Upper lobe of left lung (tissue), 6 donors: Measurements from ENCODE around the gene ANKS3. TPM values are rescaled to one million over a fixed set of nuclear protein-coding genes. Genes with fewer than 3 reads are reported as not detected.

Source experiments
- ATAC-seq, 2 donors: fragments of 200-7000 bp; cut with Tn5 transposase; one replicate each; pipeline ENCODE4 v1.9.1; 2022; ENCODE audit warnings: mild to moderate bottlenecking in 2 of 2, moderate library complexity in 2 of 2; ENCODE audit not compliant: low FRiP score in 2 of 2
- DNase-seq, 2 donors: peaks; one replicate each; pipeline ENCODE4 v3.0.0-alpha.2; 2019 to 2020
- H3K27ac ChIP-seq, 4 donors: fragments of 200-600 bp; sonication (generic); one replicate each; pipeline ENCODE4 v1.5.1; 2016 to 2019
- H3K27me3 ChIP-seq, 4 donors: fragments of 200-600 bp; sonication (generic); one replicate each; pipeline ENCODE4 v1.5.1; 2017 to 2019
- H3K36me3 ChIP-seq, 4 donors: fragments of 200-600 bp; sonication (generic); one replicate each; pipeline ENCODE4 v1.5.1; 2016 to 2019
- H3K4me1 ChIP-seq, 4 donors: fragments of 200-600 bp; sonication (generic); one replicate each; pipeline ENCODE4 v1.5.1; 2018 to 2019
- H3K4me3 ChIP-seq, 4 donors: fragments of 200-600 bp; sonication (generic); one replicate each; pipeline ENCODE4 v1.5.1; 2017 to 2019; ENCODE audit warnings: mild to moderate bottlenecking in 2 of 4, moderate library complexity in 1 of 4
- H3K9me3 ChIP-seq, 4 donors: fragments of 200-600 bp; sonication (generic); one replicate each; pipeline ENCODE4 v1.5.1; 2018 to 2019
- CTCF ChIP-seq, 6 experiments: fragments of 450-650 bp in 4 of 6; fragments of 200-600 bp in 2 of 6; sonication (generic) in 2 of 6; IDR thresholded peaks; one replicate each; pipeline ENCODE4 v1.5.1; 2016 to 2019; ENCODE audit warnings: antibody characterized with exemption in 6 of 6
- EP300 ChIP-seq, 4 donors: sonication (generic); formaldehyde crosslinking; IDR thresholded peaks; one replicate each; pipeline ENCODE4 v1.5.1; 2017; ENCODE audit warnings: antibody characterized with exemption in 4 of 4, control low read depth in 2 of 4
- POLR2A ChIP-seq, 4 donors: fragments of 450-650 bp; IDR thresholded peaks; one replicate each; pipeline ENCODE4 v1.5.1; 2016 to 2017; ENCODE audit warnings: antibody characterized with exemption in 4 of 4, mild to moderate bottlenecking in 2 of 4
- POLR2AphosphoS5 ChIP-seq, 2 donors: sonication (generic); formaldehyde crosslinking; IDR thresholded peaks; one replicate each; pipeline ENCODE4 v1.5.1; 2017; ENCODE audit warnings: antibody characterized with exemption in 2 of 2
- WGBS, 2 donors: methylation state at CpG; one replicate each; pipeline ENCODE4 v1.1.5; 2017 to 2018; 5-methylcytosine and 5-hydroxymethylcytosine counted together
- total RNA-seq, 6 donors: library from RNA; depleted of rRNA in 4 of 6; stranded (reverse); fragments of >200 nt in 4 of 6; gene quantifications; one replicate each; pipeline versions ENCODE4 v1.1.0 to v1.2.1, GENCODE V29; 2016 to 2021
- donor health status: DM: no; HTN: no; CAD: no; lungs with moderate emphysema.
- donor health status: DM: no; HTN: yes; CAD: no; lungs with severe emphysema.

Gene ANKS3
- total RNA-seq, 6 donors from 2014 or later, result 17.9 to 67.1 (median 20.0) TPM

- 89 to 94% methylated on average over 9 to 14 of the region's 16 CpGs for WGBS, 2 donors
- peaks cover 17 to 46% (median 33%) of the 10 kb centered on the region in 4 donors for H3K36me3 ChIP-seq
- TF ChIP-seq POLR2AphosphoS5 (IDR thresholded peaks at IDR 0.05) (no peak), EP300 (IDR thresholded peaks at IDR 0.05) (no peak), CTCF (IDR thresholded peaks at IDR 0.05) (no peak), POLR2A (IDR thresholded peaks at IDR 0.05) (no peak)
- H3K27me3 ChIP-seq, result no peaks in the 10 kb centered on the region
- no peak overlapping the region for H3K27ac ChIP-seq
- H3K4me1 ChIP-seq, result no peaks in the 10 kb centered on the region
- no peaks in the 10 kb centered on the region for H3K9me3 ChIP-seq
- H3K4me3 ChIP-seq, result no peak overlapping the region
- peak in 1 of 2 donors; percentile 55 for DNase-seq
- no peak for ATAC-seq
Observed at GRCh38 chr16:4748682-4749411, 14.8 kb upstream of the ANKS3 start.

GRCh38 chr16:4747906-4748681 lies 14.0 kb upstream of the ANKS3 start:
- ATAC-seq (no peak), DNase-seq (no peak)
- 79 to 85% methylated on average over 14 of the region's 14 CpGs for WGBS, 2 donors
- Histone ChIP-seq H3K4me1 (peaks cover 0 to 5% (median 3%) of the 10 kb centered on the region in 4 donors), H3K9me3 (no peaks in the 10 kb centered on the region), H3K36me3 (peaks cover 17 to 38% (median 28%) of the 10 kb centered on the region in 4 donors), H3K27ac (no peak overlapping the region), H3K4me3 (no peak overlapping the region), H3K27me3 (no peaks in the 10 kb centered on the region)
- TF ChIP-seq CTCF (IDR thresholded peaks at IDR 0.05) (no peak), POLR2AphosphoS5 (IDR thresholded peaks at IDR 0.05) (no peak), POLR2A (IDR thresholded peaks at IDR 0.05) (no peak), EP300 (IDR thresholded peaks at IDR 0.05) (no peak)

GRCh38 chr16:4746991-4747574 lies 13.0 kb upstream of the ANKS3 start:
- Histone ChIP-seq H3K9me3 (no peaks in the 10 kb centered on the region), H3K36me3 (peaks cover 8 to 28% (median 18%) of the 10 kb centered on the region in 4 donors), H3K27me3 (no peaks in the 10 kb centered on the region), H3K4me3 (no peak overlapping the region), H3K4me1 (peaks cover 0 to 8% (median 6%) of the 10 kb centered on the region in 4 donors), H3K27ac (no peak overlapping the region)
- 69 to 82% methylated on average over 5 to 11 of the region's 15 CpGs for WGBS, 2 donors
- TF ChIP-seq CTCF (IDR thresholded peaks at IDR 0.05) (no peak), EP300 (IDR thresholded peaks at IDR 0.05) (no peak), POLR2A (IDR thresholded peaks at IDR 0.05) (no peak), POLR2AphosphoS5 (IDR thresholded peaks at IDR 0.05) (no peak)
- ATAC-seq (no peak), DNase-seq (peak in 1 of 2 donors; percentile 76)

GRCh38 chr16:4746215-4746614 lies 12.1 kb upstream of the ANKS3 start:
- Histone ChIP-seq H3K27ac (no peak overlapping the region), H3K27me3 (no peaks in the 10 kb centered on the region), H3K36me3 (peaks cover 2 to 19% (median 11%) of the 10 kb centered on the region in 4 donors), H3K9me3 (no peaks in the 10 kb centered on the region), H3K4me3 (no peak overlapping the region), H3K4me1 (peaks cover 0 to 8% (median 6%) of the 10 kb centered on the region in 4 donors)
- TF ChIP-seq POLR2AphosphoS5 (IDR thresholded peaks at IDR 0.05) (no peak), EP300 (IDR thresholded peaks at IDR 0.05) (no peak), CTCF (IDR thresholded peaks at IDR 0.05) (no peak), POLR2A (IDR thresholded peaks at IDR 0.05) (no peak)
- ATAC-seq (no peak), DNase-seq (peak in 1 of 2 donors; percentile 55)
- WGBS, 2 donors, result 84 to 90% methylated on average over 2 to 8 of the region's 8 CpGs
